Thoracic aorta (tissue), 2 donors: ENCODE measurements around the gene LRP1B. TPM values are rescaled to one million over a fixed set of nuclear protein-coding genes. Genes with fewer than 3 reads are reported as not detected.

Source experiments
- ATAC-seq: fragments of 150-250 bp; one replicate; pipeline ENCODE4 v1.8.0; 2017; ENCODE audit warnings: low read depth; ENCODE audit not compliant: insufficient number of reproducible peaks, low FRiP score
- DNase-seq: peaks from one replicate; pipeline ENCODE4 v3.0.0-alpha.2; 2020; ENCODE audit warnings: low spot score
- H3K27ac ChIP-seq, 2 donors: fragments of 200-600 bp; sonication (generic); 1 replicate in 1 of 2; 2 replicates in 1 of 2; pipeline ENCODE4 v1.5.1; 2016; ENCODE audit warnings: mild to moderate bottlenecking in 2 of 2, moderate library complexity in 2 of 2
- H3K27me3 ChIP-seq: fragments of 200-600 bp; sonication (generic); replicated peaks from 2 replicates; pipeline ENCODE4 v1.6.0; 2016; ENCODE audit warnings: mild to moderate bottlenecking; ENCODE audit not compliant: insufficient read depth
- H3K36me3 ChIP-seq: fragments of 200-600 bp; sonication (generic); one replicate; pipeline ENCODE4 v1.5.1; 2016
- H3K4me1 ChIP-seq, 2 donors: fragments of 200-600 bp; sonication (generic); 1 replicate in 1 of 2; 2 replicates in 1 of 2; pipeline versions ENCODE4 v1.5.1 to v1.6.0; 2016; ENCODE audit warnings: low read depth in 2 of 2, mild to moderate bottlenecking in 1 of 2; ENCODE audit not compliant: control insufficient read depth in 1 of 2
- H3K4me3 ChIP-seq: fragments of 200-600 bp; sonication (generic); 2 replicates; pipeline ENCODE4 v1.5.1; 2016; ENCODE audit warnings: mild to moderate bottlenecking
- H3K9me3 ChIP-seq: fragments of 200-600 bp; sonication (generic); 2 replicates; pipeline ENCODE4 v1.5.1; 2016
- total RNA-seq, 2 donors: library from RNA; depleted of rRNA; stranded (reverse); fragments of >200 nt; gene quantifications; one replicate each; pipeline versions ENCODE4 v1.1.0 to v1.2.3, GENCODE V29; 2016
- TF ChIP-seq, protein P1 (sequence below): fragments of 200-600 bp; sonication (generic); IDR thresholded peaks from one replicate; pipeline ENCODE4 v1.5.1; 2019; ENCODE audit warnings: antibody characterized with exemption

LRP1B gene
- total RNA-seq, 2 donors from 2014 or later = 0.27 to 0.28 TPM

- no peak for ATAC-seq
- H3K27ac ChIP-seq = no peak overlapping the region
- H3K4me1 ChIP-seq = no peaks in the 10 kb centered on the region
- no peaks in the 10 kb centered on the region for H3K27me3 ChIP-seq
- H3K4me3 ChIP-seq = no peak overlapping the region
- TF ChIP-seq, protein P1, sequence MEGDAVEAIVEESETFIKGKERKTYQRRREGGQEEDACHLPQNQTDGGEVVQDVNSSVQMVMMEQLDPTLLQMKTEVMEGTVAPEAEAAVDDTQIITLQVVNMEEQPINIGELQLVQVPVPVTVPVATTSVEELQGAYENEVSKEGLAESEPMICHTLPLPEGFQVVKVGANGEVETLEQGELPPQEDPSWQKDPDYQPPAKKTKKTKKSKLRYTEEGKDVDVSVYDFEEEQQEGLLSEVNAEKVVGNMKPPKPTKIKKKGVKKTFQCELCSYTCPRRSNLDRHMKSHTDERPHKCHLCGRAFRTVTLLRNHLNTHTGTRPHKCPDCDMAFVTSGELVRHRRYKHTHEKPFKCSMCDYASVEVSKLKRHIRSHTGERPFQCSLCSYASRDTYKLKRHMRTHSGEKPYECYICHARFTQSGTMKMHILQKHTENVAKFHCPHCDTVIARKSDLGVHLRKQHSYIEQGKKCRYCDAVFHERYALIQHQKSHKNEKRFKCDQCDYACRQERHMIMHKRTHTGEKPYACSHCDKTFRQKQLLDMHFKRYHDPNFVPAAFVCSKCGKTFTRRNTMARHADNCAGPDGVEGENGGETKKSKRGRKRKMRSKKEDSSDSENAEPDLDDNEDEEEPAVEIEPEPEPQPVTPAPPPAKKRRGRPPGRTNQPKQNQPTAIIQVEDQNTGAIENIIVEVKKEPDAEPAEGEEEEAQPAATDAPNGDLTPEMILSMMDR = no peak
- H3K36me3 ChIP-seq = no peaks in the 10 kb centered on the region
- no peaks in the 10 kb centered on the region for H3K9me3 ChIP-seq
- no peak for DNase-seq
Observed at GRCh38 chr2:141900826-141901225, 230.0 kb downstream of the LRP1B start.

DNA sequence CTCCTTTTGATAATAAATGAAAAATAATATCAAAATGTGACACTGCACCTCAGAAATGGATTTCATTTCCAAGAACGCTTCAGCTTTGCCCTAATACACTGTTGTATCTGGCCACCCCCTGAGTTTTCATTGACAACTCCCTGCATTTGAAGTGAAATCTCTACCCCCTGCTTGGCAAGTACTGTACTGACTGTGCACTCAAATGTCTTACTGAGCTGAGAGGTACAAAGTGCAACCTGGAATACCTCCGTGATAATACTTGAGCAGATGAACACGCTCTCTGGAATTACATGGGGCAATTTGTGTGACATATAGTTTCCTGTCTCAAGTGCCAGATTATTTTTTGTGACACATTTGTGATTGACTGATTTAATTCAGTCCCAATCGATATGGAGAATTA lies 231.1 kb downstream of the LRP1B start:
- no peak overlapping the region for H3K27ac ChIP-seq
- TF ChIP-seq, protein P1 = no peak
- H3K27me3 ChIP-seq = no peaks in the 10 kb centered on the region
- H3K36me3 ChIP-seq = no peaks in the 10 kb centered on the region
- no peak overlapping the region for H3K4me3 ChIP-seq
- ATAC-seq (no peak), DNase-seq (no peak)
- H3K9me3 ChIP-seq = no peaks in the 10 kb centered on the region
- H3K4me1 ChIP-seq = no peaks in the 10 kb centered on the region

GRCh38 chr2:141889788-141890187 lies 241.0 kb downstream of the LRP1B start:
- Histone ChIP-seq H3K9me3 (no peaks in the 10 kb centered on the region), H3K4me3 (no peak overlapping the region), H3K4me1 (no peaks in the 10 kb centered on the region), H3K27me3 (no peaks in the 10 kb centered on the region), H3K36me3 (no peaks in the 10 kb centered on the region), H3K27ac (no peak overlapping the region)
- TF ChIP-seq, protein P1 = no peak
- DNase-seq (no peak), ATAC-seq (no peak)

- Histone ChIP-seq H3K9me3 (no peaks in the 10 kb centered on the region), H3K27me3 (no peaks in the 10 kb centered on the region), H3K36me3 (no peaks in the 10 kb centered on the region), H3K4me1 (no peaks in the 10 kb centered on the region), H3K4me3 (no peak overlapping the region), H3K27ac (no peak overlapping the region)
- ATAC-seq = no peak
- no peak for DNase-seq
- TF ChIP-seq, protein P1 = no peak
Observed at GRCh38 chr2:141888987-141889555, 241.7 kb downstream of the LRP1B start.

- ATAC-seq = no peak
- TF ChIP-seq, protein P1 = no peak
- no peak overlapping the region for H3K4me3 ChIP-seq
- H3K27me3 ChIP-seq = no peaks in the 10 kb centered on the region
- no peaks in the 10 kb centered on the region for H3K36me3 ChIP-seq
- no peaks in the 10 kb centered on the region for H3K9me3 ChIP-seq
- no peak for DNase-seq
- no peaks in the 10 kb centered on the region for H3K4me1 ChIP-seq
- no peak overlapping the region for H3K27ac ChIP-seq
Observed at GRCh38 chr2:141887363-141887762, 243.5 kb downstream of the LRP1B start.
